Lower leg skin (tissue), 3 donors: ENCODE data around the gene NEK4.

Source experiments
- CTCF ChIP-seq, 3 donors: fragments of 450-650 bp; IDR thresholded peaks; one replicate each; pipeline ENCODE4 v1.5.1; 2016; ENCODE audit warnings: antibody characterized with exemption in 3 of 3, mild to moderate bottlenecking in 3 of 3, moderate library complexity in 2 of 3
- POLR2A ChIP-seq, 2 donors: fragments of 450-650 bp; IDR thresholded peaks; one replicate each; pipeline ENCODE4 v1.6.1; 2016 to 2017; ENCODE audit warnings: antibody characterized with exemption in 2 of 2, mild to moderate bottlenecking in 1 of 2, moderate library complexity in 1 of 2

- TF ChIP-seq POLR2A (IDR thresholded peaks at IDR 0.05) (no peak), CTCF (IDR thresholded peaks at IDR 0.05) (no peak)
Measured at GRCh38 chr3:52771702-52772101, 962 bp upstream of the NEK4 start.
